Measurements from ENCODE around the gene ITGA4.

The ITGA4 gene

DNA sequence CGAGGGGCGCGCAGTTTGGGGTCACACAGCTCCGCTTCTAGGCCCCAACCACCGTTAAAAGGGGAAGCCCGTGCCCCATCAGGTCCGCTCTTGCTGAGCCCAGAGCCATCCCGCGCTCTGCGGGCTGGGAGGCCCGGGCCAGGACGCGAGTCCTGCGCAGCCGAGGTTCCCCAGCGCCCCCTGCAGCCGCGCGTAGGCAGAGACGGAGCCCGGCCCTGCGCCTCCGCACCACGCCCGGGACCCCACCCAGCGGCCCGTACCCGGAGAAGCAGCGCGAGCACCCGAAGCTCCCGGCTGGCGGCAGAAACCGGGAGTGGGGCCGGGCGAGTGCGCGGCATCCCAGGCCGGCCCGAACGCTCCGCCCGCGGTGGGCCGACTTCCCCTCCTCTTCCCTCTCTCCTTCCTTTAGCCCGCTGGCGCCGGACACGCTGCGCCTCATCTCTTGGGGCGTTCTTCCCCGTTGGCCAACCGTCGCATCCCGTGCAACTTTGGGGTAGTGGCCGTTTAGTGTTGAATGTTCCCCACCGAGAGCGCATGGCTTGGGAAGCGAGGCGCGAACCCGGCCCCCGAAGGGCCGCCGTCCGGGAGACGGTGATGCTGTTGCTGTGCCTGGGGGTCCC, at the start of gene ITGA4:
Gene ITGA4 (plus strand): TSS at position 266 of the 620 bp plus-strand sequence. CDS start 269 bp downstream, at position 535.
- TF ChIP-seq, protein P1, sequence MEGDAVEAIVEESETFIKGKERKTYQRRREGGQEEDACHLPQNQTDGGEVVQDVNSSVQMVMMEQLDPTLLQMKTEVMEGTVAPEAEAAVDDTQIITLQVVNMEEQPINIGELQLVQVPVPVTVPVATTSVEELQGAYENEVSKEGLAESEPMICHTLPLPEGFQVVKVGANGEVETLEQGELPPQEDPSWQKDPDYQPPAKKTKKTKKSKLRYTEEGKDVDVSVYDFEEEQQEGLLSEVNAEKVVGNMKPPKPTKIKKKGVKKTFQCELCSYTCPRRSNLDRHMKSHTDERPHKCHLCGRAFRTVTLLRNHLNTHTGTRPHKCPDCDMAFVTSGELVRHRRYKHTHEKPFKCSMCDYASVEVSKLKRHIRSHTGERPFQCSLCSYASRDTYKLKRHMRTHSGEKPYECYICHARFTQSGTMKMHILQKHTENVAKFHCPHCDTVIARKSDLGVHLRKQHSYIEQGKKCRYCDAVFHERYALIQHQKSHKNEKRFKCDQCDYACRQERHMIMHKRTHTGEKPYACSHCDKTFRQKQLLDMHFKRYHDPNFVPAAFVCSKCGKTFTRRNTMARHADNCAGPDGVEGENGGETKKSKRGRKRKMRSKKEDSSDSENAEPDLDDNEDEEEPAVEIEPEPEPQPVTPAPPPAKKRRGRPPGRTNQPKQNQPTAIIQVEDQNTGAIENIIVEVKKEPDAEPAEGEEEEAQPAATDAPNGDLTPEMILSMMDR (IDR thresholded peaks at IDR 0.05; ENCODE audit: control extremely low read depth, extremely low read depth, low read depth, missing control alignments), result peak; percentile 92
- ChIA-PET CTCF (interaction anchor here (0.6 to 4.4 kb wide), 43 partner anchors 9 to 489 kb away, joined by 3 to 32 read pairs (median 4); no protein-coding TSS in a partner anchor), POLR2A (interaction anchor here (1.0 kb wide), 1 partner anchor 152 kb away, joined by 3 read pairs; no protein-coding TSS in a partner anchor)
- peak; percentile 83 for DNase-seq (ENCODE audit: extremely low spot score)

DNA sequence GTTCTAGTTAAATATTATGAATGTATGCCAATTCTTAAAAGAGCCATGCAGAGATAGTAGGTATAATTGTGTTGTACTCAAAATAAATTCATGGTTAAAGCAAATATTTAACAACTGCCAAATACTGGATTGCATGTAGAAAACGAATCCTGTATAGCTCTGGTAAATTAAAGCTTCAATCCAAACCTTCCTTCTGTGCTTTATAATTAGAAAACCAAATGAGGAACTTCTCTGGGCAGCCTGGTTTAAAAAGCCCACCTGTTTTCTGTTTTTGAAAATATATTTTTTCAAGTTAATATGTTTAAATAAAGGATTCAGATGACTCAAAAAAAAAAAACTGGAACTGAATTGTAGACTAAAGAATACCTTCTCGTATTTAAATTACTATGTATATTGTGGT, 48.3 kb upstream of the ITGA4 start:
- DNase-seq (ENCODE audit: extremely low spot score), result no peak
- ChIA-PET CTCF (interaction anchor here (2.0 kb wide), 1 partner anchor 9 kb away, joined by 6 read pairs; no protein-coding TSS in a partner anchor), POLR2A (no interaction called here)
- TF ChIP-seq, protein P1 (IDR thresholded peaks at IDR 0.05; ENCODE audit: control extremely low read depth, extremely low read depth, low read depth, missing control alignments), result no peak

DNA sequence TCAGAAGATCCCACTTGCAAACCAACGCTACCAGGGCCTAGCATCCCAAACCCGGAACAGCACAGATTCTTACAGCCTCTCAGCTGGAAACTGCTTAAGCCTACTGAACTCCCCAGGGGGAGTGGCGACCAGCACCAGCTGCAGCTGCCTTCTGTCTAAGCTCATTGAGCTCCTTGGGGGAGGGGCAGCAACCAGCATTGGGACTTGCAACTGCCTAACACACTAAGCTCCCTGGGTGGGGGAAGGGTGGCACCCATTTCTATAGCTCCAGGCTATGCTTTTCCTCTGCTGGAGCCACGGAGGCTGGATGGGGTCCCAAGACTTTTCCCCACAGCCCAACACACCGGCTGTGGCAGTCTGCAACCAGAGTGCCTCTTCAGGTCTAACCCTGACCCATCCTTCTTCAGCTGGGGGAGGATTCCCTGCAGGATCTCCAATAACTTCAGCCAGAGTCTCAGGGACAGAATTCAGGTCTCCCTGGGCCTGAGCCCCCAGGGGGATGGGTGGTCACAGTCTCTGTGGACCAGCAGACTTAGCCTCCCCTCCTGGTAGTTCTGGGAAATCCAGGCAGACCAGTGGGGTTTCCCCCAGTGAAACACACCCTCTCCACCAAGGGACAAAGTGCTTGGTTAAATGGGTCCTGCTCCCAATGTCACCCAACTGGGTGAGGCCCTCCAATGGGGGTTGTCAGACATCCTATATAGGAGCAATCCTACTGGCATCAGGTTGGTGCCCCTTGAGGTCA, 45.9 kb upstream of the ITGA4 start:
- no peak for DNase-seq (ENCODE audit: extremely low spot score)
- ChIA-PET POLR2A (no interaction called here), CTCF (interaction anchor here (1.4 kb wide), 1 partner anchor 17 kb away, joined by 4 read pairs; no protein-coding TSS in a partner anchor)
- TF ChIP-seq, protein P1 (IDR thresholded peaks at IDR 0.05; ENCODE audit: control extremely low read depth, extremely low read depth, low read depth, missing control alignments), result no peak

DNA sequence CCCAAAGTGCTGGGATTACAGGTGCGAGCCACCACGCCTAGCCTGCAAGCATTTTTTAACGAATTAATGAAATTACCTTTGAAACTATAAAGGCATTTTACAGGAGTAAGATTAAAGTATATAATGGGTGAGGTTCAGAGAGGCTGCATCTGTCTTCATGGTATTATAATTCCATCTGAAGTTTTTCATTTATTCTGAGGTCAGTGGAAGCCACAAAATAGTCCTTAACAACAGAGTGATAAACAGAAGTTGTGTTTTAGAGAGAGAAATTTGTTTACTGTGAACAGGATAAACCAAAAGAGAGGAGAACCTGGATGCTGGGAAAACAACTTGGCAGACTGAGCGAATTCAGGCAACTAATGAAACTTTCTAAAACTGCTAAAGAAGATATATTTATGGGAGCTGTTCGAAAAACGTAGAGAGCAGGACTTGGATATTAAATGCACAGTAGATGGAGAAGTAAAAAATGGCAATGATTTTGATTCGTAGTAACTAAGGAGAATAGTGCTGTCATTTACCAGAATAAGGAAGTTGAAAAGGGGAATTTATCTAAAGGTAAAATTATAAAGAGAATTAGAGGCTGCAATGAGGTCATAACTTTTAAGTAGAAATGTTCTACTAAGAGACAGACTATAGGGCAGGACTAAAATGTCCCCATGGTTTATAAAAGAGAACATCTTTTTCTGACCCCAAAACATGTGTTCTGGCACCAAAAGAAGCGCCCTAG, 37.9 kb upstream of the ITGA4 start:
- no peak for DNase-seq (ENCODE audit: extremely low spot score)
- TF ChIP-seq, protein P1 (IDR thresholded peaks at IDR 0.05; ENCODE audit: control extremely low read depth, extremely low read depth, low read depth, missing control alignments), result no peak
- CTCF ChIA-PET, result interaction anchor here (1.7 kb wide), 1 partner anchor 11 kb away, joined by 6 read pairs; no protein-coding TSS in a partner anchor
- POLR2A ChIA-PET, result no interaction called here

DNA sequence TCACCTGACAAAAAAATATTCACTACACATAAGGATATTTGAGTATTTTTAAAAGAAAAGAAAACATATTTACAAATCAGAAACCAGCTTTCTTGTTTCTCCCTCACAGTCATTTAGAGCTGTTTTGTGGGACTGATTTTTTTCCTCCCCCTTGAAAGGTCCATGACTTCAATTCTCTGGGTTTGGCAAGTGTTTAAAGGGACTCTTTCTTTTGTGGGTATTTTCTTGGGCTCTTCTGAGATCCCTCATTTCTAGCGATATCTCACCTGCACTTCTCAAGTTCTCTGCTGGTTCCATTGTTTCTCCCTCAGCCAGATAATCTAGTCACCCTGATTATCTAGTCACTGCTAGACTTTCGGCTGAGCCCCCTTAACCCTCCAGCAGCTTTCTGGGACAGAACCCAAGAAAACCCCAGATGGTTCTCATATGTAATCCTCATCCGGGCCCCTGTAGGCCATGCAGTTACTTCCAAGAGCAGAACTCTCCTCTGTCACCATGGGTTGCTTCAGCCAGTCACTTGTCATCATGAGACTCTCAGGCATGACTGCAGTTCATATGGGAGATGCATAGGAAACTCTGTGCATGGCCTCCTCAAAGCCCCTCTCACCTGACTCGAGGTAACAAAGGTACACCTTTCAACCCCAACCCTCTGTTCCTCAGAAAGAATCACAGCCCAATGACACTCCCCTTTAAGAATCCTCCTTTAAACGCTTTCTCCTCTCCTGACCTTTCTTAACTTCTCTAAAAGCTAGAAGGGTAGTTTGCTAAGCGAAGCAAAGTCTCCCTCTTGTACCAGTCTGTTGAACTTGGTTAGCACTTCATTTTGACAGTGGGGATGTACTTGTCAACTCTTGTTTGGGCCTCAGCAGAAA, 36.7 kb upstream of the ITGA4 start:
- POLR2A ChIA-PET, result no interaction called here
- CTCF ChIA-PET, result interaction anchor here (1.0 kb wide), 1 partner anchor 36 kb away, joined by 3 read pairs; the partner anchor contains the start of gene ITGA4
- no peak for DNase-seq (ENCODE audit: extremely low spot score)
- TF ChIP-seq, protein P1 (IDR thresholded peaks at IDR 0.05; ENCODE audit: control extremely low read depth, extremely low read depth, low read depth, missing control alignments), result no peak
